K562 (cell line): ENCODE results near the gene LRMDA. TPM values are rescaled to one million over a fixed set of nuclear protein-coding genes. Genes with fewer than 3 reads are reported as not detected.

Experiments used
- ADNP ChIP-seq: fragments of 200-800 bp; sonication (Bioruptor generic); IDR thresholded peaks from 2 replicates; pipeline ENCODE4 v1.6.1; 2016; ENCODE audit warnings: missing genetic modification characterization, missing compliant biosample characterization
- E2F3 ChIP-seq: fragments of 250-450 bp; sonication (Bioruptor Pico); IDR thresholded peaks from 2 replicates; pipeline ENCODE4 v1.4.0; 2020; ENCODE audit warnings: mild to moderate bottlenecking
- L3MBTL2 ChIP-seq: fragments of 450-650 bp; IDR thresholded peaks from 2 replicates; pipeline ENCODE4 v1.6.1; 2016; ENCODE audit warnings: mild to moderate bottlenecking, moderate library complexity
- MAFG ChIP-seq: fragments of 450-650 bp; conservative IDR thresholded peaks from 2 replicates; pipeline ENCODE4 v1.6.1; 2016; ENCODE audit warnings: missing genetic modification characterization, missing compliant biosample characterization
- NEUROD1 ChIP-seq: fragments of 150-350 bp; IDR thresholded peaks from 2 replicates; pipeline ENCODE4 v1.6.1; 2014; ENCODE audit warnings: borderline replicate concordance, low read length, low read depth; ENCODE audit not compliant: partially characterized antibody
- NONO ChIP-seq, 2 experiments: fragments of 200-400 bp in 1 of 2; fragments of 450-650 bp in 1 of 2; formaldehyde crosslinking in 1 of 2; IDR thresholded peaks; 2 replicates each; pipeline ENCODE4 v1.6.1; 2017; ENCODE audit warnings: low read depth in 2 of 2, mild to moderate bottlenecking in 2 of 2, moderate library complexity in 2 of 2, low read length in 1 of 2
- RBM25 ChIP-seq: fragments of 200-400 bp; formaldehyde crosslinking; IDR thresholded peaks from 2 replicates; pipeline ENCODE4 v1.6.1; 2018; ENCODE audit warnings: low read length, low read depth, moderate library complexity; ENCODE audit not compliant: severe bottlenecking
- SMAD4 ChIP-seq: fragments of 250-450 bp; sonication (Bioruptor Pico); conservative IDR thresholded peaks from 2 replicates; pipeline ENCODE4 v1.8.0; 2021; ENCODE audit warnings: inconsistent platforms, mild to moderate bottlenecking, moderate library complexity
- YY1 ChIP-seq, 3 experiments: IDR thresholded peaks; 2 replicates each; pipeline ENCODE4 v1.6.1; 2011; ENCODE audit warnings: low read length in 2 of 3, mild to moderate bottlenecking in 2 of 3, moderate library complexity in 2 of 3, borderline replicate concordance in 1 of 3, control low read depth in 1 of 3, low read depth in 1 of 3; ENCODE audit not compliant: insufficient read depth in 3 of 3, insufficient replicate concordance in 2 of 3, control insufficient read depth in 1 of 3, insufficient read length in 1 of 3; ENCODE audit errors: extremely low read depth in 1 of 3
- ZFP30 ChIP-seq: fragments of 250-450 bp; sonication (Bioruptor Pico); IDR thresholded peaks from 2 replicates; pipeline ENCODE4 v1.8.0; 2022; ENCODE audit warnings: moderate library complexity, mild to moderate bottlenecking, inconsistent platforms, borderline replicate concordance
- ZNF384 ChIP-seq: IDR thresholded peaks from 2 replicates; pipeline ENCODE4 v1.6.1; 2012; ENCODE audit warnings: low read depth, low read length, improper control_type of control experiment
- polyA plus RNA-seq, 8 experiments: library from polyadenylated mRNA; depleted of rRNA in 4 of 8; stranded (reverse) in 5 of 8; unstranded in 3 of 8; fragments of >200 nt; fragmentation: Nextera tagmentation in 2 of 8; fragmentation: Illumina TruSeq in 1 of 8; extraction: Ambion mirVana in 2 of 8; extraction: Trizol in 1 of 8; gene quantifications; 2 replicates each; pipeline versions ENCODE4 v1.2.1 to v1.2.3, GENCODE V29; 2011 to 2014; ENCODE audit warnings: inconsistent platforms in 1 of 8, missing spikeins in 1 of 8
- total RNA-seq, 7 experiments: library from RNA; depleted of rRNA in 6 of 7; stranded (reverse); fragments of >200 nt in 6 of 7; fragmentation: Illumina TruSeq in 2 of 7; extraction: Trizol in 2 of 7; gene quantifications; 2 replicates each; pipeline versions ENCODE4 v1.2.1 to v1.2.3, GENCODE V29; 2011 to 2021; ENCODE audit warnings: low replicate concordance in 1 of 7
- TF ChIP-seq, protein P1 (sequence below): fragments of 450-650 bp; IDR thresholded peaks from 2 replicates; pipeline ENCODE4 v1.6.1; 2014; ENCODE audit warnings: low read depth, mild to moderate bottlenecking, moderate library complexity, borderline replicate concordance
- TF ChIP-seq, protein P2 (sequence below): fragments of 450-650 bp; IDR thresholded peaks from 2 replicates; pipeline ENCODE4 v1.7.0; 2016; ENCODE audit warnings: borderline replicate concordance
- TF ChIP-seq, protein P3 (sequence below): fragments of 450-650 bp; formaldehyde crosslinking; IDR thresholded peaks from 2 replicates; pipeline ENCODE4 v1.4.0; 2020; ENCODE audit warnings: mild to moderate bottlenecking, moderate library complexity
- TF ChIP-seq, protein P4 (sequence below): sonication (generic); formaldehyde crosslinking; IDR thresholded peaks from 2 replicates; pipeline ENCODE4 v1.4.0; 2020; ENCODE audit warnings: mild to moderate bottlenecking, missing genetic modification reagents
- TF ChIP-seq, protein P5 (sequence below): fragments of 450-650 bp; formaldehyde crosslinking; IDR thresholded peaks from 2 replicates; pipeline ENCODE4 v1.4.0; 2020; ENCODE audit warnings: mild to moderate bottlenecking, moderate library complexity
- TF ChIP-seq, protein P6 (sequence below): fragments of 250-450 bp; sonication (Bioruptor Pico); IDR thresholded peaks from 2 replicates; pipeline ENCODE4 v1.8.0; 2022; ENCODE audit warnings: moderate library complexity, mild to moderate bottlenecking, inconsistent platforms
- TF ChIP-seq, protein P7 (sequence below): fragments of 450-650 bp; IDR thresholded peaks from 2 replicates; pipeline ENCODE4 v1.6.1; 2016; ENCODE audit warnings: low read depth, mild to moderate bottlenecking, moderate library complexity

The LRMDA gene
- total and polyA plus RNA-seq, 9 of the 15 experiments (the other 6 are each of a cell fraction or from before 2014, with no cell fraction given): 0.25 TPM; not detected in 8

DNA sequence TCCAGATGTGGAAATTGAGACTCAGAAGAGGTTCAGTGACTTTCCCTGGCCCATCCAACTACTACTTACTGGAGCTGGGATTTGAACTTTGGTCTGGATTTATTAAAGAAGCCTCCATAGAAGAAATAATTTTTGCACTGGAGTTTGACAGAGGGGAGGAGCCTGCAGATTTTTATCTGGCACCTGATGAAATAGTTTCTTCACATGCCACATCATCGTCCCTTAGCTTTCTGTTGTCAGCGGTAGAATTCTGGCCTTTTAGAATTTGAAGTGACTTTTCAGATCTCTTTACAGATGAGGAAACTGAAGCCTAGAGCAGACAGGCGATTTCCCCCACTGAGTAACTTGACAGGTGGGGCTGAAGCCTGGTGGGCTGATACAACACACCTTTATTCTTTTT lies 233.5 kb downstream of the LRMDA start (continued):
- TF ChIP-seq ZFP30 (CRISPR knock-in tag) (no peak), NEUROD1 (no peak), RBM25 (no peak), L3MBTL2 (peak; percentile 70), E2F3 (CRISPR knock-in tag) (no peak), ADNP (tag) (no peak), YY1 (IDR thresholded peaks at IDR 0.05; ENCODE audit: borderline replicate concordance in 1 of 3, control insufficient read depth in 1 of 3, extremely low read depth in 1 of 3, insufficient read depth in 3 of 3, insufficient read length in 1 of 3, insufficient replicate concordance in 2 of 3, low read depth in 1 of 3, low read length in 2 of 3) (no peak), SMAD4 (no peak), ZNF384 (no peak), NONO (IDR thresholded peaks at IDR 0.05; ENCODE audit: low read depth in 2 of 2, low read length in 1 of 2) (no peak), MAFG (tag) (no peak; the same call in 1 of the 2 replicates)
- TF ChIP-seq, protein P1, sequence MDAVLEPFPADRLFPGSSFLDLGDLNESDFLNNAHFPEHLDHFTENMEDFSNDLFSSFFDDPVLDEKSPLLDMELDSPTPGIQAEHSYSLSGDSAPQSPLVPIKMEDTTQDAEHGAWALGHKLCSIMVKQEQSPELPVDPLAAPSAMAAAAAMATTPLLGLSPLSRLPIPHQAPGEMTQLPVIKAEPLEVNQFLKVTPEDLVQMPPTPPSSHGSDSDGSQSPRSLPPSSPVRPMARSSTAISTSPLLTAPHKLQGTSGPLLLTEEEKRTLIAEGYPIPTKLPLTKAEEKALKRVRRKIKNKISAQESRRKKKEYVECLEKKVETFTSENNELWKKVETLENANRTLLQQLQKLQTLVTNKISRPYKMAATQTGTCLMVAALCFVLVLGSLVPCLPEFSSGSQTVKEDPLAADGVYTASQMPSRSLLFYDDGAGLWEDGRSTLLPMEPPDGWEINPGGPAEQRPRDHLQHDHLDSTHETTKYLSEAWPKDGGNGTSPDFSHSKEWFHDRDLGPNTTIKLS: peak; percentile 72; the same call in 1 of the 2 replicates
- TF ChIP-seq, protein P2, sequence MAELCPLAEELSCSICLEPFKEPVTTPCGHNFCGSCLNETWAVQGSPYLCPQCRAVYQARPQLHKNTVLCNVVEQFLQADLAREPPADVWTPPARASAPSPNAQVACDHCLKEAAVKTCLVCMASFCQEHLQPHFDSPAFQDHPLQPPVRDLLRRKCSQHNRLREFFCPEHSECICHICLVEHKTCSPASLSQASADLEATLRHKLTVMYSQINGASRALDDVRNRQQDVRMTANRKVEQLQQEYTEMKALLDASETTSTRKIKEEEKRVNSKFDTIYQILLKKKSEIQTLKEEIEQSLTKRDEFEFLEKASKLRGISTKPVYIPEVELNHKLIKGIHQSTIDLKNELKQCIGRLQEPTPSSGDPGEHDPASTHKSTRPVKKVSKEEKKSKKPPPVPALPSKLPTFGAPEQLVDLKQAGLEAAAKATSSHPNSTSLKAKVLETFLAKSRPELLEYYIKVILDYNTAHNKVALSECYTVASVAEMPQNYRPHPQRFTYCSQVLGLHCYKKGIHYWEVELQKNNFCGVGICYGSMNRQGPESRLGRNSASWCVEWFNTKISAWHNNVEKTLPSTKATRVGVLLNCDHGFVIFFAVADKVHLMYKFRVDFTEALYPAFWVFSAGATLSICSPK: no peak
- TF ChIP-seq, protein P3, sequence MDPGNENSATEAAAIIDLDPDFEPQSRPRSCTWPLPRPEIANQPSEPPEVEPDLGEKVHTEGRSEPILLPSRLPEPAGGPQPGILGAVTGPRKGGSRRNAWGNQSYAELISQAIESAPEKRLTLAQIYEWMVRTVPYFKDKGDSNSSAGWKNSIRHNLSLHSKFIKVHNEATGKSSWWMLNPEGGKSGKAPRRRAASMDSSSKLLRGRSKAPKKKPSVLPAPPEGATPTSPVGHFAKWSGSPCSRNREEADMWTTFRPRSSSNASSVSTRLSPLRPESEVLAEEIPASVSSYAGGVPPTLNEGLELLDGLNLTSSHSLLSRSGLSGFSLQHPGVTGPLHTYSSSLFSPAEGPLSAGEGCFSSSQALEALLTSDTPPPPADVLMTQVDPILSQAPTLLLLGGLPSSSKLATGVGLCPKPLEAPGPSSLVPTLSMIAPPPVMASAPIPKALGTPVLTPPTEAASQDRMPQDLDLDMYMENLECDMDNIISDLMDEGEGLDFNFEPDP (CRISPR knock-in tag): no peak
- TF ChIP-seq, protein P4, sequence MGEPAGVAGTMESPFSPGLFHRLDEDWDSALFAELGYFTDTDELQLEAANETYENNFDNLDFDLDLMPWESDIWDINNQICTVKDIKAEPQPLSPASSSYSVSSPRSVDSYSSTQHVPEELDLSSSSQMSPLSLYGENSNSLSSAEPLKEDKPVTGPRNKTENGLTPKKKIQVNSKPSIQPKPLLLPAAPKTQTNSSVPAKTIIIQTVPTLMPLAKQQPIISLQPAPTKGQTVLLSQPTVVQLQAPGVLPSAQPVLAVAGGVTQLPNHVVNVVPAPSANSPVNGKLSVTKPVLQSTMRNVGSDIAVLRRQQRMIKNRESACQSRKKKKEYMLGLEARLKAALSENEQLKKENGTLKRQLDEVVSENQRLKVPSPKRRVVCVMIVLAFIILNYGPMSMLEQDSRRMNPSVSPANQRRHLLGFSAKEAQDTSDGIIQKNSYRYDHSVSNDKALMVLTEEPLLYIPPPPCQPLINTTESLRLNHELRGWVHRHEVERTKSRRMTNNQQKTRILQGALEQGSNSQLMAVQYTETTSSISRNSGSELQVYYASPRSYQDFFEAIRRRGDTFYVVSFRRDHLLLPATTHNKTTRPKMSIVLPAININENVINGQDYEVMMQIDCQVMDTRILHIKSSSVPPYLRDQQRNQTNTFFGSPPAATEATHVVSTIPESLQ (CRISPR knock-in tag): no peak
- TF ChIP-seq, protein P5, sequence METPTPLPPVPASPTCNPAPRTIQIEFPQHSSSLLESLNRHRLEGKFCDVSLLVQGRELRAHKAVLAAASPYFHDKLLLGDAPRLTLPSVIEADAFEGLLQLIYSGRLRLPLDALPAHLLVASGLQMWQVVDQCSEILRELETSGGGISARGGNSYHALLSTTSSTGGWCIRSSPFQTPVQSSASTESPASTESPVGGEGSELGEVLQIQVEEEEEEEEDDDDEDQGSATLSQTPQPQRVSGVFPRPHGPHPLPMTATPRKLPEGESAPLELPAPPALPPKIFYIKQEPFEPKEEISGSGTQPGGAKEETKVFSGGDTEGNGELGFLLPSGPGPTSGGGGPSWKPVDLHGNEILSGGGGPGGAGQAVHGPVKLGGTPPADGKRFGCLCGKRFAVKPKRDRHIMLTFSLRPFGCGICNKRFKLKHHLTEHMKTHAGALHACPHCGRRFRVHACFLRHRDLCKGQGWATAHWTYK (CRISPR knock-in tag): no peak
- TF ChIP-seq, protein P6, sequence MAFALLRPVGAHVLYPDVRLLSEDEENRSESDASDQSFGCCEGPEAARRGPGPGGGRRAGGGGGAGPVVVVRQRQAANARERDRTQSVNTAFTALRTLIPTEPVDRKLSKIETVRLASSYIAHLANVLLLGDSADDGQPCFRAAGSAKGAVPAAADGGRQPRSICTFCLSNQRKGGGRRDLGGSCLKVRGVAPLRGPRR (CRISPR knock-in tag): no peak
- TF ChIP-seq, protein P7, sequence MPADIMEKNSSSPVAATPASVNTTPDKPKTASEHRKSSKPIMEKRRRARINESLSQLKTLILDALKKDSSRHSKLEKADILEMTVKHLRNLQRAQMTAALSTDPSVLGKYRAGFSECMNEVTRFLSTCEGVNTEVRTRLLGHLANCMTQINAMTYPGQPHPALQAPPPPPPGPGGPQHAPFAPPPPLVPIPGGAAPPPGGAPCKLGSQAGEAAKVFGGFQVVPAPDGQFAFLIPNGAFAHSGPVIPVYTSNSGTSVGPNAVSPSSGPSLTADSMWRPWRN: no peak
